ENCODE measurements around the gene RAB12.
A peak's percentile ranks its signal among the peaks of the same experiment; 100 is the strongest.
"Not testable (repeated sequence)": the region's sequence is repeated elsewhere in the genome, so short reads cannot be mapped to it uniquely, and the experiment has no call there.

The RAB12 gene

DNA sequence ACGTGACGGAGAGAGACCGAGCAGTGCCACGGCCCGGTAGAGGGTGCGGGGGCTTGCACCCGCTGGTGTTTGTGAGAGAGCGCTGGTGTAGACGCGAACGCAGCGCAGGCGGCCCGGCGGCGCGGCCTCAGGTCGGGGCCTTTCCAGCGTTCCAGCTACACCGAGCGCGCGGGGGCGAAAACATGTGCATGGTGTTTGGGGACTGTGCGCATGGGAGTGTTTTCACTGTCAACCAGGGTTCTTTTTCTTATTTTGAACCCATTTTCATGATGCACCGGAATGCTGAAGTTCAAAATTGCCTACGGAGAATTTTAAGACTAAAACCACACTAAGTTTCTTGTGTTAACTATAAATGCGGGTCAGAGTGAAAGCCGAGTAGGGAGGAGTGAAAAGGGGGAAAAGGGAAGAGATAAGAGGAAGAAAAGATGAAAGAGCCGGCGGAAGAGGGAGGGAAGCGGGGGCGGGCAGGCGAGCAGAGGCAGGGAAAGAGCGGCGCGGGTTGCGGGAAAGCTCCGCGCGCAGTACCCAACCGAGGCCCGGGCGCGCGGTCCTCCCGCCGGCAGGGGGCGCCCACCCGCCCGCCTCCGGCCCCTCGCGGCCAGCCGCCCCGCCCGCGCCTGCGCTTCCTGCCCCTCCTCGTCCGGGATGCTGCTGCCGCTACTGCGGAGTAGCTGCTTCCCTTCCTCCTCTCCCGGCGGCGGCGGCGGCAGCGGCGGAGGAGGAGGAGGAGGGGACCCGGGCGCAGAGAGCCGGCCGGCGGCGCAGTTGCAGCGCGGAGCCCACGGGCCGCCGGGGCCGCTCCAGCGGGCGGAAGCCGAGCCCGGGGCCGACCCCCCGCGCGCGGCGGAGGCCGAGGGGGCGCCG is at the start of gene RAB12:
TSS of gene RAB12 (plus strand) at position 643 of the 864 bp plus-strand sequence. CDS start at position 646, 3 bp downstream.
- DNase-seq = peak; percentile 86

- no peak for DNase-seq
Measured at GRCh38 chr18:8559612-8560186, 49.5 kb upstream of the RAB12 start.

GRCh38 chr18:8561123-8561910 is 47.9 kb upstream of the RAB12 start:
- DNase-seq = no peak

GRCh38 chr18:8562070-8562469 is 47.2 kb upstream of the RAB12 start:
- no peak for DNase-seq

GRCh38 chr18:8562919-8563318 is 46.3 kb upstream of the RAB12 start:
- DNase-seq = no peak

DNA sequence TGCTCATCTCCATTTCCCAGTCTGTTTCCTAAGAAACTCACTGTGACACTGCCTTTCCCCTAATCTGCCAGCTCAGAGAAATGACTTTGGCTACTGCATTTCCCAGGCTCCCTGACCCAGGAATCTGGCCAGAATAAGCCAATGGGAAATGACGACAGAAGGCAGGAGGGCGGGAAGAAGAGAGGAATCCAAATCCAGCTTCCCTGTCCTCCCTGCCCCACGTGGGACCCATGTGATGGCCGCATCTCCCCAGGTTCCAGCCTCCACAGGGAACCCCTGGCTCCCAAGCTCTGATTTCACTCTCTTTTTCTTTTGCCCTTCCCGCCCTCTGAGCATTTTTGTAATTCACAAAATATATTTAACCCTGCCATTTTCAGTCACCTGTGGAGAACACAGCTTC is 37.8 kb upstream of the RAB12 start:
- DNase-seq = no peak

GRCh38 chr18:8573766-8574165 is 35.5 kb upstream of the RAB12 start:
- not testable (repeated sequence) for DNase-seq

DNA sequence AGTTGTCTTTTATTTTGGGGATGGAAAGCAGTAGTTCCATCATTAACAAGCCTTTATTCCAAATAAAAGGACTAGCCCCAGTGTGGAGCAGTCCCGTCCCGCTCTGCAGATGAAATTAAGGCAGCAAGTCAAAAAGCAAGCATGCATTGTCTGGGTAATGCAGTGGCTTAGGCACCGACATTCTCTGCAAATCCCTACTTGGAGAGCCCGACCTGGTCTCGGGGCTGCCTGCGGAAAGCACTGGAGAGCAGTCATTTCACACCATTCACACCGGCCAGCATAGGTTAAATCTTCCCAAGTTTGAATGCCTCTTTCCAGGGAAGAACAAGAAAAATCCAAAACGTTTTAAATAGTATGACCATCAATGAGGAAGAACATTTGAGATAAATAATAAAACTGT is 24.4 kb upstream of the RAB12 start:
- DNase-seq = no peak

GRCh38 chr18:8586941-8587340 is 22.3 kb upstream of the RAB12 start:
- DNase-seq = no peak

DNA sequence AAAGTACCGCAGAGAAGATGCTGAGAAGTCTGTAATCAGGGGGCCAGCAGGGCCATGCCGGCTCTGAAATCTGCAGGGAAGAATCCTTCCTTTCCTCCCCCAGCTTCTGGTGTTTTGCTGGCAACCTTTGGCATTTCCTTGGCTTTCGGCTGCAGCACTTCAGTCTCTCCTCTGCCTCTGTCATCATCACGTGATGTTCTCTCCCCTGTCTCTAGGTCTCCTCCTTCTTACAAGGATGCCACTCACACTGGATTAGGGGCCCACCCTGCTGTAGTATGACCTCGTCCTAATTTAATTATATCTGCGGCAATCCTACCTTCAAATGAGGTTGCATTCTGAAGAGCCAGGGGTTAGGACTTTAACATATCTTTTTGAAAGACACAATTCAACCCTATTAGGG is 13.8 kb upstream of the RAB12 start:
- no peak for DNase-seq

- no peak for DNase-seq
Measured at GRCh38 chr18:8601277-8602032, 7.8 kb upstream of the RAB12 start.

- no peak for DNase-seq
Measured at GRCh38 chr18:8602040-8602439, 7.2 kb upstream of the RAB12 start.

DNA sequence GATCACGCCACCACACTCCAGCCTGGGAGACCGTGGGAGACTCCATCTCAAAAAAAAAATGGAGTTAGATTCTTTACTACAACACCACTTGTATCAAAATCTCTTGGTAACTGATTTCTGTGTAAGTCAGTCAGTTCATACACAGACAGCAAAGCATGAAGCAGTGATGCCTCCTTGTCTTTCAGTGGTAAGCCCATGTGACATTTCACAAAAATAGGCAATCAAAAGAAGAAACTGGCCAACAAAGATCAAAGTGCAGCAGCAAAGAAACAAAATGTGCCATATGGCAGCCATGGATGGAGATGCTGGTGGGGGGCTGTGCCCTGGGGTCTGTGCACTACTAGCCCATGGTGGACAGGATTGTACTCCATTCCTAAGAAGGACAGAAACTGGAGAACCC is 6.7 kb upstream of the RAB12 start:
- no peak for DNase-seq

- no peak for DNase-seq
Measured at GRCh38 chr18:8603663-8604520, 5.3 kb upstream of the RAB12 start.

- DNase-seq = no peak
Measured at GRCh38 chr18:8605974-8606373, 3.3 kb upstream of the RAB12 start.

- no peak for DNase-seq
Measured at GRCh38 chr18:8607776-8608742, 1.2 kb upstream of the RAB12 start.

- peak; percentile 17 for DNase-seq
Measured at GRCh38 chr18:8609659-8610458, 622 bp downstream of the RAB12 start.

DNA sequence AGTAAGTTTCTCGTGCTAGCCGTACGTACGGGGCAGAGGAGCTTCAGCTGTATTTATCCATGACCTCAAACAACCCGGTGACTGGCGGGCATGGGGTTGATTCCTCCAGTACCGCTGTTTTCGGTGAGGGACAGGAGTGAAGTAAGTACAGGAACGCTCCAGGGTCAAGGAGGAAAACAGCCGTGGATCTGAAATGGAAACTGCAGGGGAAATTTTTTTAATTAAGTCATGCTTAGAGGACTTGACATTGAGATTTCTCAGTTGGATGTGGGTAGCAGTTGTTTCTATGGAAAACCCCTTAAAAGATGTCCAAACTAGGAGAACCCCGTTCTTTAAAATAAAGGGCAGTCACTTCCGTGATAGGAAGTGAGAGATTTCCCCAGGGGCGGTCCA is 1.2 kb downstream of the RAB12 start:
- no peak for DNase-seq

DNA sequence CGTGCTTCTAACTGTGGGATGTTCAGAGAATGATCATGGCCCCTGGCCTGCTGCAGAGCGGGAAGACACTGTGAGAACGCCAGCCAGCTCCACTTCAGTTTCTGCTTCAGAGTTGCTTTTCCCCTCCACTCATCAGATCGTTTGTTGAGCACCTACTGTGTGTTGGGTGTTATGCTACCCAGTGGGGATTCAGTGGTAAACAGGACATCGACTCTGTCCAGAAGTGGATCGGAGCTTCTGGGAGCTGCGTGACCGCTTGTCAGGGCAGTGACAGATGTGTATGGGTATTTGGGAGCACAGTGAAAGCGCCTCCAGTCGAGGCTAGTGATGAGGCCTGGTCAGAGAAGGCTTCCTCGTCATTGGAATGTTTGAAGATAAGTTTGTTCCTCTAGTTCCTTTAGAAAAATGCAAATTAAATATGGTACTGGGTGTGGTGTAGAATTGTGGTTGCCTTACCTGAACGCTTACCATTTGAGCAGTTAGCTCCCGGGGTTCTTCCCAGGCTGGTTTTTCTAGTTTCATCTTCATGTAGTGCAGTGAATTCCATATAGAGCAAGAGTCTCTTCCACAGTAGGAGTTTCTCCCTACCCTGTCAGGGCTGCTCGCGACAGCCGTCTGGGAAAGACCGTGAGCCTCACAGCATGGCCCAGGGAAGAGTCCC is 2.8 kb downstream of the RAB12 start:
- DNase-seq = no peak
